HL-60 (cell line): Measurements from ENCODE around the gene DYSF.

Experiments
- DNase-seq, 2 experiments: peaks; one replicate each; pipeline ENCODE4 v3.0.0-alpha.2; 2010 to 2020; ENCODE audit warnings: low read depth in 1 of 2, low spot score in 1 of 2
- H3K27ac ChIP-seq: fragments of 250-450 bp; sonication (Bioruptor Pico); replicated peaks from 2 replicates; pipeline ENCODE4 v1.5.1; 2020; ENCODE audit warnings: mild to moderate bottlenecking, moderate library complexity
- H3K27me3 ChIP-seq: fragments of 250-450 bp; sonication (Bioruptor Pico); 2 replicates; pipeline ENCODE4 v1.5.1; 2021; ENCODE audit warnings: mild to moderate bottlenecking, moderate library complexity; ENCODE audit not compliant: insufficient read depth, poor library complexity, severe bottlenecking
- H3K4me3 ChIP-seq: replicated peaks from 2 replicates; pipeline ENCODE4 v1.5.1; 2011; ENCODE audit warnings: mild to moderate bottlenecking, control low read depth, low read length; ENCODE audit not compliant: insufficient read depth
- GABPA ChIP-seq: IDR thresholded peaks from 2 replicates; pipeline ENCODE4 v1.6.1; 2012; ENCODE audit warnings: low read depth
- POLR2AphosphoS5 ChIP-seq: IDR thresholded peaks from 2 replicates; pipeline ENCODE4 v1.6.1; 2012; ENCODE audit warnings: low read depth
- REST ChIP-seq: IDR thresholded peaks from 2 replicates; pipeline ENCODE4 v1.6.1; 2012; ENCODE audit warnings: low read depth; ENCODE audit not compliant: insufficient replicate concordance
- SPI1 ChIP-seq: IDR thresholded peaks from 2 replicates; pipeline ENCODE4 v1.6.1; 2012; ENCODE audit warnings: low read depth, mild to moderate bottlenecking, borderline replicate concordance
- TF ChIP-seq, protein P1 (sequence below): IDR thresholded peaks from one replicate; pipeline ENCODE4 v1.5.1; 2011; ENCODE audit warnings: low read length, control low read depth, inconsistent platforms; ENCODE audit not compliant: insufficient read depth

DYSF gene

DNA sequence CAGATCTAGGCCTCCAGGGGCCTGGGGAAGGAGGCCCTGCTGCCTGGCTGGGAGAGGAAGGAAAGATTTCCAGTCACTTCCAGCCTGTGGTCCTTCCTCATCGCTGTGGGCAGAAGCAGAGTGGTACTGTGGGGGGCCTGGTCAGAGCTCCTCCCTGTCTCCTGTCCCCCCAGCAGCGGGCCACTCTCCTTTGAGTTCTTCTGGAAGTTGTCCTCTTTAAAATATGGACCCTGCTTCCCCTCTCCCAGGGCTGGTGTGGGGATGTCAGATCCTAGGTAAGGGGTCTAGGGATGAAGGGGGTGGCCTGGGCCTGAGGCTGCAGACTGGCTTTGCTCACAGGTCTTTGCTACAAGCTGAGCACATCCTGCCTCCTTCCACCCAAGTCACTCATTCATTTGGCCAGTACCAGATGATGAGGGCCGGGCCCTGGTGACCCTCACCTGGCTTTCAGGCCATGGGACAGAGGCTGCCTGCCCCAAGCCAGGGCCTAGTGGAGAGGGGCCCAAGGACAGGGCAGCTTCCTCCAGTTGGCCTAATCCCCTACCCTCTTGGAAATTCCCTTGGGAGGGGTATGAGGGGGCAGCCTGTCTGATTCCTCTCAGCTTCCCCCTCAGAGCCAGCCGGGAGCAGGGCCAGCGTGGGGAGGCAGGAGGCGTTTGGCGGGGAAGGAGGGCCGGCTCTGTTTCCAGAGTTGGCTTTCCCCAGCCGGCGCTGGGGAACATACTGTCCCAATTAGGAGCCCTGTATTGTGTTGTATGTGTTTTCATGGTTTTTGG lies 231.9 kb downstream of the DYSF start:
- no peak for TF ChIP-seq SPI1
- TF ChIP-seq, protein P1, sequence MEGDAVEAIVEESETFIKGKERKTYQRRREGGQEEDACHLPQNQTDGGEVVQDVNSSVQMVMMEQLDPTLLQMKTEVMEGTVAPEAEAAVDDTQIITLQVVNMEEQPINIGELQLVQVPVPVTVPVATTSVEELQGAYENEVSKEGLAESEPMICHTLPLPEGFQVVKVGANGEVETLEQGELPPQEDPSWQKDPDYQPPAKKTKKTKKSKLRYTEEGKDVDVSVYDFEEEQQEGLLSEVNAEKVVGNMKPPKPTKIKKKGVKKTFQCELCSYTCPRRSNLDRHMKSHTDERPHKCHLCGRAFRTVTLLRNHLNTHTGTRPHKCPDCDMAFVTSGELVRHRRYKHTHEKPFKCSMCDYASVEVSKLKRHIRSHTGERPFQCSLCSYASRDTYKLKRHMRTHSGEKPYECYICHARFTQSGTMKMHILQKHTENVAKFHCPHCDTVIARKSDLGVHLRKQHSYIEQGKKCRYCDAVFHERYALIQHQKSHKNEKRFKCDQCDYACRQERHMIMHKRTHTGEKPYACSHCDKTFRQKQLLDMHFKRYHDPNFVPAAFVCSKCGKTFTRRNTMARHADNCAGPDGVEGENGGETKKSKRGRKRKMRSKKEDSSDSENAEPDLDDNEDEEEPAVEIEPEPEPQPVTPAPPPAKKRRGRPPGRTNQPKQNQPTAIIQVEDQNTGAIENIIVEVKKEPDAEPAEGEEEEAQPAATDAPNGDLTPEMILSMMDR = no peak
- TF ChIP-seq POLR2AphosphoS5 = no peak
- TF ChIP-seq REST = no peak
- no peak for TF ChIP-seq GABPA
- Histone ChIP-seq H3K27ac (no peak overlapping the region), H3K27me3 (no peaks in the 10 kb centered on the region), H3K4me3 (no peak overlapping the region)
- no peak for DNase-seq

- Histone ChIP-seq H3K27ac (no peak overlapping the region), H3K27me3 (no peaks in the 10 kb centered on the region), H3K4me3 (no peak overlapping the region)
- no peak for DNase-seq
- TF ChIP-seq POLR2AphosphoS5 (no peak), SPI1 (no peak), GABPA (no peak), REST (no peak)
- TF ChIP-seq, protein P1 = no peak
These were observed 232.7 kb downstream of the DYSF start for GRCh38 chr2:71685941-71686611.

DNA sequence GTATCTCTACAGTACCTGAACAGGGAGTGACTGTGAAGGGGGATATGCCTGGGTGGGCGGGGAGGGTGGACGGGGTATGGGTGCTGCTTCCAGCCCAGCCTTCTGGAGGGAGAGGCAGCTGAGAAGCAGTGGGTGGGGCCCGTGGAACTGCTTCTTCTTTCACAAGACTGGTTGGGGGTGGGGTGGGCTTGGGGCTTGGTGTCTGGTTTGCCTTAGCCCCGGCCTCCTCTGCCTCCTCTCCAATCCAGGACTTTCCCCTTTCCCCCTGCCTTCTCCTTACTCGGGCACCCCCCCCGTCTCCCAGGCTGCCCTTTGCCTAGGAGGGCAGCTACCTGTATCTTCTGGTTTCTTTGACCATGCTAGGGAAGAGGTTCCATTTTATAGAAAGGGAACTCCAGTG lies 233.4 kb downstream of the DYSF start:
- no peak overlapping the region for H3K27ac ChIP-seq
- no peaks in the 10 kb centered on the region for H3K27me3 ChIP-seq
- no peak for DNase-seq
- H3K4me3 ChIP-seq = no peak overlapping the region
- TF ChIP-seq, protein P1 = no peak
- TF ChIP-seq POLR2AphosphoS5 (no peak), REST (no peak), GABPA (no peak), SPI1 (no peak)
